Activated CD8-positive, alpha-beta memory T cell treated with anti-CD3 and anti-CD28 coated beads, Interleukin-2, amount 50 U/mL, for 24 hours (primary cell): Measurements from ENCODE around the gene IGF2BP1.
"Not testable (repeated sequence)": the region's sequence is repeated elsewhere in the genome, so short reads cannot be mapped to it uniquely, and the experiment has no call there.

Source experiments
- DNase-seq: peaks from one replicate; pipeline ENCODE4 v3.0.0-alpha.2; 2020; ENCODE audit errors: extremely low read depth

Gene IGF2BP1

DNA sequence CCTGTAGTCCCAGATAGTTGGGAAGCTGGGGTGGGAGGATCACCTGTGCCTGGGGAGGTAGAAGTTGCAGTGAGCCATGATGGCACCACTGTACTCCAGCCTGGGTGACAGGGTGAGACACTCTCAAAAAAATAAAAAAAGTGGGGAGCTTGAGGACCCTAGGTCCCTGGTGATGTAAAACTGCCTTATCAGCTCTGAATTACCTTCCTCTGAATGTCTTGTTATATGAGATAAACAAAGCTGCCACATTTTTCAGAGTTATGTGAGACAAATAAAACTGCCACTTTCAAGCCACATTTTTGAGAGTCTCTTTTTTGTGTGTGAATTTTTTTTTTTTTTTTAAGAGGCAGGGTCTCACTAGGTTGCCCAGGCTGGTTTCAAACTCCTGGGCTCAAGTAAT, 103.4 kb downstream of the IGF2BP1 start:
- DNase-seq = no peak

- no peak for DNase-seq
These were observed 103.9 kb downstream of the IGF2BP1 start for GRCh38 chr17:49101054-49101534.

- DNase-seq = not testable (repeated sequence)
These were observed 106.2 kb downstream of the IGF2BP1 start for GRCh38 chr17:49103360-49103759.

DNA sequence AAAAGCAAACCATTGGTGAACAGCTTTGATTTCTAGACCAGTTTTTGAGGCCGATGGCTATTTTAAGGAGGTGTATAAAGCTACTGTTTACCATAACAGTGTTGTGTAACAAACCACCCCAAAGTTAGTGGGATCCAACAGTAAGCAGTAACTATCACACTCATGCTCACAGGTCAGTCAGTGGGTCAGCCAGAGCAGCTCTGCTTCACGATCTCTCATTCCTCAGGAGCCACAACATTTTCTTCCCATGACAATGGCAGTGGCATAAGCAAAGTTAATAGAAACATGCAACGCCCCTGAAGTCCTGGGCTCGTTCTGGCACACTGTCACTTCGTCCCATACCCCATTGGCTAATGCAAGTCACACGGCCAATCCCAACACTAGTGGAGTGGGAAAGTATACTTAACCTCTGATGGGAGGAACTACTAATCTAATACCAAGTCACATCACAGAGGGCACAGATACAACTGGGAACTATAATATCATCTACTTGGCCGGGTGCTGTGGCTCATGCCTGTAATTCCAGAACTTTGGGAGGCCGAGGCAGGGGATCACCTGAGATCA, 107.4 kb downstream of the IGF2BP1 start:
- no peak for DNase-seq
